Trophoblast cell (in vitro differentiated cells and primary cell): ENCODE measurements around the gene RADX.
A peak's percentile ranks its signal among the peaks of the same experiment; 100 is the strongest.

Experiments
- DNase-seq, 2 donors: peaks; one replicate each; pipeline ENCODE4 v3.0.0-alpha.2; 2016
- H2AFZ ChIP-seq: 2 replicates; pipeline ENCODE4 v1.6.1; 2013; ENCODE audit warnings: low read length, moderate library complexity, mild to moderate bottlenecking; ENCODE audit not compliant: insufficient read depth, poor library complexity
- H2AK5ac ChIP-seq: 2 replicates; pipeline ENCODE4 v1.6.1; 2013; ENCODE audit warnings: mild to moderate bottlenecking, low read length
- H2BK120ac ChIP-seq: 2 replicates; pipeline ENCODE4 v1.6.1; 2013; ENCODE audit warnings: low read length, mild to moderate bottlenecking, moderate library complexity; ENCODE audit not compliant: insufficient read depth, poor library complexity
- H2BK12ac ChIP-seq: 2 replicates; pipeline ENCODE4 v1.6.1; 2013; ENCODE audit warnings: mild to moderate bottlenecking, low read length, moderate library complexity
- H2BK5ac ChIP-seq: 2 replicates; pipeline ENCODE4 v1.6.1; 2013; ENCODE audit warnings: low read length, low read depth, moderate library complexity, mild to moderate bottlenecking; ENCODE audit not compliant: poor library complexity
- H3K14ac ChIP-seq: 2 replicates; pipeline ENCODE4 v1.6.1; 2013; ENCODE audit warnings: mild to moderate bottlenecking, low read length
- H3K18ac ChIP-seq: 2 replicates; pipeline ENCODE4 v1.6.1; 2013; ENCODE audit warnings: mild to moderate bottlenecking, low read length
- H3K23ac ChIP-seq: 2 replicates; pipeline ENCODE4 v1.6.1; 2013; ENCODE audit warnings: low read length
- H3K27ac ChIP-seq: 2 replicates; pipeline ENCODE4 v1.5.1; 2013; ENCODE audit warnings: low read depth, mild to moderate bottlenecking, inconsistent platforms, low read length, moderate library complexity
- H3K27me3 ChIP-seq: 2 replicates; pipeline ENCODE4 v1.6.1; 2013; ENCODE audit warnings: inconsistent platforms, mild to moderate bottlenecking, low read length, moderate library complexity; ENCODE audit not compliant: insufficient read depth
- H3K36me3 ChIP-seq, 2 experiments: 1 replicate in 1 of 2; 2 replicates in 1 of 2; pipeline ENCODE4 v1.6.1; 2013; ENCODE audit warnings: low read length in 2 of 2, mild to moderate bottlenecking in 2 of 2, moderate library complexity in 1 of 2; ENCODE audit not compliant: insufficient read depth in 2 of 2, control insufficient read depth in 1 of 2
- H3K4ac ChIP-seq: 2 replicates; pipeline ENCODE4 v1.6.1; 2013; ENCODE audit warnings: low read depth, mild to moderate bottlenecking, low read length, moderate library complexity
- H3K4me1 ChIP-seq, 2 experiments: 1 replicate in 1 of 2; 2 replicates in 1 of 2; pipeline ENCODE4 v1.6.1; 2013; ENCODE audit warnings: low read length in 2 of 2, mild to moderate bottlenecking in 2 of 2, moderate library complexity in 1 of 2; ENCODE audit not compliant: insufficient read depth in 2 of 2, control insufficient read depth in 1 of 2
- H3K4me2 ChIP-seq: 2 replicates; pipeline ENCODE4 v1.6.1; 2013; ENCODE audit warnings: inconsistent platforms, mild to moderate bottlenecking, low read length, moderate library complexity
- H3K4me3 ChIP-seq: 2 replicates; pipeline ENCODE4 v1.5.1; 2013; ENCODE audit warnings: mild to moderate bottlenecking, low read depth, low read length, inconsistent platforms
- H3K79me1 ChIP-seq: one replicate; pipeline ENCODE4 v1.6.1; 2013; ENCODE audit warnings: low read length
- H3K79me2 ChIP-seq: 2 replicates; pipeline ENCODE4 v1.6.1; 2013; ENCODE audit warnings: low read length, mild to moderate bottlenecking; ENCODE audit not compliant: control insufficient read depth, insufficient read depth, poor library complexity
- H3K9ac ChIP-seq: 2 replicates; pipeline ENCODE4 v1.6.1; 2013; ENCODE audit warnings: mild to moderate bottlenecking, low read length
- H3K9me3 ChIP-seq: 2 replicates; pipeline ENCODE4 v1.6.1; 2013; ENCODE audit warnings: low read depth, mild to moderate bottlenecking, control low read depth, inconsistent platforms, low read length; ENCODE audit not compliant: insufficient read depth
- H4K12ac ChIP-seq: 2 replicates; pipeline ENCODE4 v1.6.1; 2013; ENCODE audit warnings: low read depth, mild to moderate bottlenecking, low read length, moderate library complexity
- H4K8ac ChIP-seq: 2 replicates; pipeline ENCODE4 v1.6.1; 2013; ENCODE audit warnings: low read depth, mild to moderate bottlenecking, low read length, moderate library complexity
- H4K91ac ChIP-seq: one replicate; pipeline ENCODE4 v1.6.1; 2013; ENCODE audit warnings: low read depth, mild to moderate bottlenecking, low read length, moderate library complexity
- WGBS: extraction: QIAGEN DNeasy Blood & Tissue Kit; methylation state at CpG from one replicate; pipeline ENCODE4 v1.1.7; 2013; ENCODE audit warnings: missing lambda C conversion rate; ENCODE audit not compliant: insufficient read length, insufficient coverage; ENCODE audit errors: extremely low coverage; 5-methylcytosine and 5-hydroxymethylcytosine counted together

Gene RADX

DNA sequence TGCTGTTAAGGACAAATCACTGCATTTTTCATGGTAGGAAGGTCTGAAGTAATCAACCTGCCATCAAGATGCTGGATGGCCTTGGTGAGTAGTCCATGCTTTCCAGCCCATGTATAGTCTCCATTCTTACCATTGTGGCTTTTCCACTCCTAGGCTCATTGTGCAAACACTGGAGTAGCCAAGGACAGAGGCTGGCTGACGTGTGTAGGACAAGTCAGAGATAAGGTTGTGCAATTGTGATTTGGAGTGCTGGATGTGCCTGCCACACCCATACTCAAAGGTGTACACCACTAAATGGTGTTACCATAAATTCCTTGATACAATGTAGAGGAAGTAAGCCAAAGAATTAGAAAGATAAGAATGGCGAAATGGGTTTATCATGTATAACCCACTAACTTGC is 26.3 kb upstream of the RADX start:
- H3K27me3 ChIP-seq = no peaks in the 10 kb centered on the region
- DNase-seq = no peak
- no CpG with 5 or more reads among the region's 2 CpGs for WGBS
- H2AFZ ChIP-seq = no peak overlapping the region
- H2BK12ac ChIP-seq = no peak overlapping the region
- no peak overlapping the region for H4K8ac ChIP-seq
- no peaks in the 10 kb centered on the region for H3K36me3 ChIP-seq
- no peak overlapping the region for H3K9ac ChIP-seq
- H3K4ac ChIP-seq = no peak overlapping the region
- no peak overlapping the region for H3K4me3 ChIP-seq
- no peak overlapping the region for H2AK5ac ChIP-seq
- H3K14ac ChIP-seq = no peak overlapping the region
- H3K27ac ChIP-seq = no peak overlapping the region
- no peaks in the 10 kb centered on the region for H3K9me3 ChIP-seq
- H2BK120ac ChIP-seq = no peak overlapping the region
- no peak overlapping the region for H2BK5ac ChIP-seq
- no peaks in the 10 kb centered on the region for H3K4me1 ChIP-seq
- no peak overlapping the region for H4K12ac ChIP-seq
- no peaks in the 10 kb centered on the region for H3K79me2 ChIP-seq
- no peaks in the 10 kb centered on the region for H3K79me1 ChIP-seq
- no peak overlapping the region for H4K91ac ChIP-seq
- H3K23ac ChIP-seq = no peak overlapping the region
- no peak overlapping the region for H3K18ac ChIP-seq
- H3K4me2 ChIP-seq = no peak overlapping the region

- no peak overlapping the region for H3K27ac ChIP-seq
- H2BK120ac ChIP-seq = no peak overlapping the region
- no peak overlapping the region for H4K8ac ChIP-seq
- H3K79me1 ChIP-seq = no peaks in the 10 kb centered on the region
- H3K14ac ChIP-seq = no peak overlapping the region
- H3K4me1 ChIP-seq = no peaks in the 10 kb centered on the region
- H3K9ac ChIP-seq = no peak overlapping the region
- DNase-seq = no peak
- no peak overlapping the region for H2AK5ac ChIP-seq
- no peaks in the 10 kb centered on the region for H3K36me3 ChIP-seq
- H4K91ac ChIP-seq = no peak overlapping the region
- H2AFZ ChIP-seq = no peak overlapping the region
- no peak overlapping the region for H3K4me3 ChIP-seq
- H3K4me2 ChIP-seq = no peak overlapping the region
- no CpG with 5 or more reads among the region's 2 CpGs for WGBS
- H4K12ac ChIP-seq = no peak overlapping the region
- no peak overlapping the region for H2BK12ac ChIP-seq
- H3K18ac ChIP-seq = no peak overlapping the region
- no peaks in the 10 kb centered on the region for H3K9me3 ChIP-seq
- no peak overlapping the region for H3K23ac ChIP-seq
- H3K27me3 ChIP-seq = no peaks in the 10 kb centered on the region
- no peaks in the 10 kb centered on the region for H3K79me2 ChIP-seq
- H3K4ac ChIP-seq = no peak overlapping the region
- H2BK5ac ChIP-seq = no peak overlapping the region
These were observed 23.0 kb upstream of the RADX start for GRCh38 chrX:106588801-106589200.

DNA sequence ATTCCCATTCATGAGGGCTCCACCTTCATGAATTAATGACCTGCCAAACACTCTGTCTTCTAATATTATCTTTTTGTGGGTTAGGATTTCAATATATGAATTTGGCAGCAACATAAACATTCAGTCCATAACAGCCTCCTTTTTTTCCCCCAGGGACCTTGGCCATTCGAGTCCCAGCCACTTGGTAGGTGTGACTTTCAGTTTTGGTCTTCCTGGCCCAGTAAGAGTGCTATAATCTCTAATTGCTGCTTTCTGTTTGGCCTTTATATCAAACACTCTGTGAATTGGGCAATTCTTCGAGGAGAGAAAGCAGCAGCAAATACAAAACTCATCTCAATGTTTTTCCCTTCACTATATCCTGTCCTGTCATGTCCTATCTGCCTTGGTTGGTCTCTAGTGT is 12.4 kb upstream of the RADX start:
- Histone ChIP-seq H2BK12ac (no peak overlapping the region), H2AFZ (no peak overlapping the region), H4K12ac (no peak overlapping the region), H3K27me3 (no peaks in the 10 kb centered on the region), H3K79me1 (no peaks in the 10 kb centered on the region), H3K79me2 (no peaks in the 10 kb centered on the region), H3K4me3 (no peak overlapping the region), H2BK5ac (no peak overlapping the region), H3K14ac (no peak overlapping the region), H3K36me3 (no peaks in the 10 kb centered on the region), H4K8ac (no peak overlapping the region), H3K9ac (no peak overlapping the region), H2AK5ac (no peak overlapping the region), H3K4me2 (no peak overlapping the region), H4K91ac (no peak overlapping the region), H3K27ac (no peak overlapping the region), H3K4ac (no peak overlapping the region), H3K18ac (no peak overlapping the region), H3K4me1 (no peaks in the 10 kb centered on the region), H3K23ac (no peak overlapping the region), H3K9me3 (no peaks in the 10 kb centered on the region), H2BK120ac (no peak overlapping the region)
- no peak for DNase-seq
- WGBS = no CpG with 5 or more reads among the region's 2 CpGs

- no peak overlapping the region for H4K8ac ChIP-seq
- H3K27me3 ChIP-seq = no peaks in the 10 kb centered on the region
- no peak overlapping the region for H4K91ac ChIP-seq
- no peaks in the 10 kb centered on the region for H3K4me1 ChIP-seq
- H3K4ac ChIP-seq = no peak overlapping the region
- no CpG with 5 or more reads among the region's 1 CpG for WGBS
- H2AK5ac ChIP-seq = no peak overlapping the region
- H2AFZ ChIP-seq = no peak overlapping the region
- no peak overlapping the region for H3K23ac ChIP-seq
- peak in 1 of 2 donors; percentile 10 for DNase-seq
- no peaks in the 10 kb centered on the region for H3K36me3 ChIP-seq
- no peak overlapping the region for H3K14ac ChIP-seq
- H2BK12ac ChIP-seq = no peak overlapping the region
- no peaks in the 10 kb centered on the region for H3K79me2 ChIP-seq
- no peak overlapping the region for H3K4me3 ChIP-seq
- H3K27ac ChIP-seq = no peak overlapping the region
- H2BK120ac ChIP-seq = no peak overlapping the region
- H3K4me2 ChIP-seq = no peak overlapping the region
- no peaks in the 10 kb centered on the region for H3K9me3 ChIP-seq
- no peak overlapping the region for H3K18ac ChIP-seq
- H4K12ac ChIP-seq = no peak overlapping the region
- H3K79me1 ChIP-seq = no peaks in the 10 kb centered on the region
- H2BK5ac ChIP-seq = no peak overlapping the region
- H3K9ac ChIP-seq = no peak overlapping the region
These were observed 5.2 kb upstream of the RADX start for GRCh38 chrX:106606571-106606970.
